Panc1 (cell line): ENCODE measurements around the gene DENND5B.

Experiments
- POLR2AphosphoS5 ChIP-seq: IDR thresholded peaks from 2 replicates; pipeline ENCODE4 v1.6.1; 2012; ENCODE audit warnings: mild to moderate bottlenecking, low read depth, low read length, moderate library complexity
- SIN3A ChIP-seq: IDR thresholded peaks from 2 replicates; pipeline ENCODE4 v1.6.1; 2012; ENCODE audit warnings: low read depth, mild to moderate bottlenecking, low read length, moderate library complexity, borderline replicate concordance; ENCODE audit not compliant: insufficient read depth
- TF ChIP-seq, protein P1 (sequence below): fragments of 450-650 bp; IDR thresholded peaks from 2 replicates; pipeline ENCODE4 v1.5.1; 2017; ENCODE audit warnings: mild to moderate bottlenecking

DNA sequence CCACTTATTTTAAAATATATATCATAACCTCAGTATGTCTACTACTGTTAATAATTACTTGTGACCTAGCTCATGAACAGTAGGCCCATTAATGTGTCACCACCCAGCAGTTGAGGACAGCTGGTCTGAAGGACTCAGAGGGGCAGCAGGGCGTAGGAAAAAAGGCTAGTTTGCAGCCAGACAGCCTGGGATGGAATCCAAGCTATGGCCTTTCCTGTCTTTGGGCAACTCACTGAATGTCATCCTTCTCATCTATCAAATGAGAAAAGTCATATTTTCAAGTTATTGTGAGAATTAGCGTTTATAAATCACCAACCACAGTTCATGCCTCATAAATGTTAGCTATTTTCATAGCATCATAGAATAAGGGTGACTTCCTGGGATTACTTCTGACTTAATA, 12.3 kb downstream of the DENND5B start:
- TF ChIP-seq, protein P1, sequence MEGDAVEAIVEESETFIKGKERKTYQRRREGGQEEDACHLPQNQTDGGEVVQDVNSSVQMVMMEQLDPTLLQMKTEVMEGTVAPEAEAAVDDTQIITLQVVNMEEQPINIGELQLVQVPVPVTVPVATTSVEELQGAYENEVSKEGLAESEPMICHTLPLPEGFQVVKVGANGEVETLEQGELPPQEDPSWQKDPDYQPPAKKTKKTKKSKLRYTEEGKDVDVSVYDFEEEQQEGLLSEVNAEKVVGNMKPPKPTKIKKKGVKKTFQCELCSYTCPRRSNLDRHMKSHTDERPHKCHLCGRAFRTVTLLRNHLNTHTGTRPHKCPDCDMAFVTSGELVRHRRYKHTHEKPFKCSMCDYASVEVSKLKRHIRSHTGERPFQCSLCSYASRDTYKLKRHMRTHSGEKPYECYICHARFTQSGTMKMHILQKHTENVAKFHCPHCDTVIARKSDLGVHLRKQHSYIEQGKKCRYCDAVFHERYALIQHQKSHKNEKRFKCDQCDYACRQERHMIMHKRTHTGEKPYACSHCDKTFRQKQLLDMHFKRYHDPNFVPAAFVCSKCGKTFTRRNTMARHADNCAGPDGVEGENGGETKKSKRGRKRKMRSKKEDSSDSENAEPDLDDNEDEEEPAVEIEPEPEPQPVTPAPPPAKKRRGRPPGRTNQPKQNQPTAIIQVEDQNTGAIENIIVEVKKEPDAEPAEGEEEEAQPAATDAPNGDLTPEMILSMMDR, result no peak
- TF ChIP-seq POLR2AphosphoS5 (no peak), SIN3A (no peak)
